SU-DHL-6 (cell line): ENCODE data around the gene CISD1.
A peak's percentile ranks its signal among the peaks of the same experiment; 100 is the strongest.

Source experiments
- H2AFZ ChIP-seq: fragments of 200-600 bp; sonication (generic); 2 replicates; pipeline ENCODE4 v1.6.1; 2014; ENCODE audit warnings: low read depth, mild to moderate bottlenecking, moderate library complexity, mixed read lengths, antibody characterized with exemption, low read length; ENCODE audit not compliant: severe bottlenecking
- H3F3A ChIP-seq: fragments of 200-600 bp; shearing (Covaris generic); 2 replicates; pipeline ENCODE4 v1.6.0; 2016; ENCODE audit warnings: antibody characterized with exemption, mild to moderate bottlenecking; ENCODE audit not compliant: insufficient read depth
- H3K27ac ChIP-seq: fragments of 200-600 bp; sonication (generic); 2 replicates; pipeline ENCODE4 v1.5.1; 2016; ENCODE audit warnings: low read depth, mild to moderate bottlenecking, low read length, moderate library complexity, mixed read lengths
- H3K27me3 ChIP-seq: fragments of 200-600 bp; sonication (generic), shearing (Covaris generic); 2 replicates; pipeline ENCODE4 v1.6.0; 2014; ENCODE audit warnings: mild to moderate bottlenecking, low read length
- H3K36me3 ChIP-seq: fragments of 200-600 bp; sonication (generic); 2 replicates; pipeline ENCODE4 v1.6.1; 2014; ENCODE audit warnings: mild to moderate bottlenecking, low read length, mixed read lengths
- H3K4me2 ChIP-seq: fragments of 300-600, 200-600 bp; shearing (Covaris generic), sonication (generic); 2 replicates; pipeline ENCODE4 v1.6.0; 2014; ENCODE audit warnings: low read length, low read depth, mild to moderate bottlenecking; ENCODE audit not compliant: poor library complexity, severe bottlenecking
- H3K4me3 ChIP-seq: fragments of 200-600 bp; sonication (generic); 2 replicates; pipeline ENCODE4 v1.5.1; 2014; ENCODE audit warnings: antibody characterized with exemption, low read length, mild to moderate bottlenecking, mixed read lengths; ENCODE audit not compliant: insufficient read depth, poor library complexity, severe bottlenecking
- H3K79me2 ChIP-seq: fragments of 200-600 bp; sonication (generic); 2 replicates; pipeline ENCODE4 v1.6.1; 2014; ENCODE audit warnings: mild to moderate bottlenecking, low read length, moderate library complexity; ENCODE audit not compliant: insufficient read depth
- H3K9ac ChIP-seq: fragments of 200-600 bp; sonication (generic); 2 replicates; pipeline ENCODE4 v1.7.0; 2014; ENCODE audit warnings: mild to moderate bottlenecking, low read length
- H3K9me2 ChIP-seq: fragments of 200-600 bp; sonication (generic); replicated peaks from 2 replicates; pipeline ENCODE4 v1.6.1; 2014; ENCODE audit warnings: low read length; ENCODE audit not compliant: insufficient read depth
- H3K9me3 ChIP-seq: fragments of 200-600 bp; sonication (generic); 2 replicates; pipeline ENCODE4 v1.6.1; 2014; ENCODE audit warnings: low read length, mixed read lengths; ENCODE audit not compliant: insufficient read depth
- H4K20me1 ChIP-seq: fragments of 200-600 bp; sonication (generic); 2 replicates; pipeline ENCODE4 v1.6.1; 2014; ENCODE audit warnings: low read depth, mild to moderate bottlenecking, antibody characterized with exemption, low read length, moderate library complexity, mixed read lengths
- CTCF ChIP-seq: fragments of 200-600 bp; sonication (generic); IDR thresholded peaks from one replicate; pipeline ENCODE4 v1.5.1; 2017; ENCODE audit warnings: antibody characterized with exemption, mild to moderate bottlenecking, low read length, moderate library complexity; ENCODE audit not compliant: insufficient read depth, poor library complexity, severe bottlenecking
- EZH2phosphoT487 ChIP-seq: fragments of 200-600 bp; sonication (generic), shearing (Covaris generic); conservative IDR thresholded peaks from 2 replicates; pipeline ENCODE4 v1.6.1; 2018; ENCODE audit warnings: mild to moderate bottlenecking, antibody characterized with exemption, low read length, moderate library complexity, mixed read lengths

CISD1 gene

GRCh38 chr10:58268946-58269781, at the start of gene CISD1:
TSS of gene CISD1 (plus strand) at chr10:58269162. CDS start at chr10:58269274, 112 bp downstream.
- no peaks in the 10 kb centered on the region for H3K9me2 ChIP-seq
- no peaks in the 10 kb centered on the region for H3K9me3 ChIP-seq
- H3K27ac ChIP-seq = peak within 1 kb of the TSS; percentile 94
- TF ChIP-seq CTCF (no peak), EZH2phosphoT487 (no peak)
- H2AFZ ChIP-seq = peak within 1 kb of the TSS; percentile 93
- peaks cover 20% of the 10 kb centered on the region for H3F3A ChIP-seq
- H3K79me2 ChIP-seq = peaks cover 82% of the 10 kb centered on the region
- H3K27me3 ChIP-seq = no peaks in the 10 kb centered on the region
- peak within 1 kb of the TSS; percentile 94 for H3K9ac ChIP-seq
- H3K36me3 ChIP-seq = no peaks in the 10 kb centered on the region
- H3K4me3 ChIP-seq = peak within 1 kb of the TSS; percentile 96
- peak within 1 kb of the TSS; percentile 99 for H3K4me2 ChIP-seq
- H4K20me1 ChIP-seq = peaks cover 15% of the 10 kb centered on the region; the same call in 1 of the 2 replicates

- Histone ChIP-seq H3K4me3 (no peak overlapping the region), H3K79me2 (no peaks in the 10 kb centered on the region), H3K9me3 (no peaks in the 10 kb centered on the region), H3K36me3 (peaks cover 12% of the 10 kb centered on the region; the same call in 1 of the 2 replicates), H3K27me3 (no peaks in the 10 kb centered on the region), H3K27ac (no peak overlapping the region), H3K4me2 (no peak overlapping the region), H2AFZ (no peak overlapping the region), H4K20me1 (no peaks in the 10 kb centered on the region), H3F3A (no peaks in the 10 kb centered on the region), H3K9ac (no peak overlapping the region), H3K9me2 (no peaks in the 10 kb centered on the region)
- TF ChIP-seq EZH2phosphoT487 = no peak
- no peak for TF ChIP-seq CTCF
These were observed 49.1 kb upstream of the CISD1 start for GRCh38 chr10:58219875-58220274.

- Histone ChIP-seq H3K79me2 (no peaks in the 10 kb centered on the region), H3K27ac (no peak overlapping the region), H3K4me3 (no peak overlapping the region), H3K9ac (no peak overlapping the region), H2AFZ (no peak overlapping the region), H3K27me3 (no peaks in the 10 kb centered on the region), H3K36me3 (peaks cover 19% of the 10 kb centered on the region; the same call in 1 of the 2 replicates), H3K9me2 (no peaks in the 10 kb centered on the region), H3F3A (no peaks in the 10 kb centered on the region), H3K4me2 (no peak overlapping the region), H3K9me3 (no peaks in the 10 kb centered on the region), H4K20me1 (no peaks in the 10 kb centered on the region)
- TF ChIP-seq EZH2phosphoT487 = no peak
- TF ChIP-seq CTCF = no peak
These were observed 48.1 kb upstream of the CISD1 start for GRCh38 chr10:58220769-58221451.
